Metanephros (tissue), 2 donors: ENCODE results near the gene CRYBG1. TPM values are rescaled to one million over a fixed set of nuclear protein-coding genes. Genes with fewer than 3 reads are reported as not detected.

Source experiments
- small RNA-seq: library from RNA; depleted of rRNA; stranded (forward); fragments of <200 nt; gene quantifications from one replicate; pipeline ENCODE3, GENCODE V24; 2014; ENCODE audit warnings: low replicate concordance
- total RNA-seq: library from RNA; depleted of rRNA; stranded (reverse); fragments of >200 nt; gene quantifications from one replicate; pipeline ENCODE4 v1.2.3, GENCODE V29; 2014

The CRYBG1 gene
- 28.1 TPM for total RNA-seq

GRCh38 chr6:106360410-106360988 lies at the start of gene CRYBG1:
Gene CRYBG1, plus strand, starts transcription at chr6:106360717. Its CDS starts 192 bp downstream, at chr6:106360909.

GRCh38 chr6:106325336-106326178 lies 35.0 kb upstream of the CRYBG1 start, which contains the start of gene ATG5:
Gene ATG5, minus strand, starts transcription at chr6:106325760. Its CDS starts 9,552 bp downstream, at chr6:106316208.

Small RNAs within 50 kb of the gene (small RNA-seq; reads per million reads assigned to genes)
- gene RF00019 (not detected), gene RNA5SP211 (not detected), gene RNU6-527P (not detected)

Other genes starting within 250 kb of the CRYBG1 start
- gene ATG5, start 35.0 kb upstream of the CRYBG1 start, total RNA-seq = 40.6 TPM